Measurements from ENCODE around the gene PTPRO.

- no peak for TF ChIP-seq CTCF (optimal IDR thresholded peaks at IDR 0.05 in 1 of 3, IDR thresholded peaks at IDR 0.05 in 1 of 3, conservative IDR thresholded peaks at IDR 0.05 in 1 of 3; ENCODE audit: extremely low read depth in 1 of 3, insufficient read depth in 2 of 3, low read length in 3 of 3)
- TF ChIP-seq EZH2 (IDR thresholded peaks at IDR 0.05; ENCODE audit: low read length): no peak
Measured at GRCh38 chr12:15597125-15597830, 275.0 kb downstream of the PTPRO start.

All from keratinocyte (primary cell).